A549 (cell line): ENCODE measurements around the gene LRRC14B. TPM values are rescaled to one million over a fixed set of nuclear protein-coding genes. Genes with fewer than 3 reads are reported as not detected.
"Not testable (repeated sequence)": the region's sequence is repeated elsewhere in the genome, so short reads cannot be mapped to it uniquely, and the experiment has no call there.

Experiments used
- ATAC-seq, 2 experiments: fragments of 200-7000 bp in 1 of 2; fragments of >200 bp in 1 of 2; cut with Nextera tagmentation in 1 of 2; cut with Tn5 transposase in 1 of 2; 3 replicates each; pipeline versions ENCODE4 v1.8.0 to v1.9.1; 2018 to 2020; ENCODE audit warnings: mild to moderate bottlenecking in 1 of 2, moderate library complexity in 1 of 2
- CTCF ChIA-PET: fragments of 300-600 bp; sonication (Branson Sonifier 250); formaldehyde crosslinking; extraction: SDS; loops from one replicate; lab custom pipeline; 2021; ENCODE audit warnings: antibody characterized with exemption, inconsistent platforms; lab: Yijun Ruan, JAX
- POLR2A ChIA-PET: fragments of 350-600 bp; formaldehyde crosslinking; extraction: SDS; loops from one replicate; lab custom pipeline; 2021; ENCODE audit warnings: antibody characterized with exemption, inconsistent platforms; lab: Yijun Ruan, JAX
- DNase-seq, 2 experiments: peaks; one replicate each; pipeline versions ENCODE4 v3.0.0 to v3.0.0-alpha.2; 2011 to 2016; ENCODE audit warnings: low read depth in 1 of 2, low spot score in 1 of 2
- FAIRE-seq: peaks from 2 replicates; lab custom pipeline; 2011; peaks lifted over from hg19 to GRCh38; lab: Jason Lieb, UNC
- H3K27ac ChIP-seq, 2 experiments: fragments of >200 bp; sonication (Bioruptor Twin); formaldehyde crosslinking; 3 replicates each; pipeline ENCODE4 v1.5.1; 2016 to 2017
- H3K4me1 ChIP-seq: fragments of >200 bp; sonication (Bioruptor Twin); formaldehyde crosslinking; 3 replicates; pipeline ENCODE4 v1.6.1; 2016
- H3K4me2 ChIP-seq: fragments of >200 bp; sonication (Bioruptor Twin); formaldehyde crosslinking; 3 replicates; pipeline ENCODE4 v1.6.1; 2016
- H3K4me3 ChIP-seq: fragments of >200 bp; sonication (Bioruptor Twin); formaldehyde crosslinking; 3 replicates; pipeline ENCODE4 v1.5.1; 2016
- H3K9me3 ChIP-seq: fragments of >200 bp; sonication (Bioruptor Twin); formaldehyde crosslinking; 3 replicates; pipeline ENCODE4 v1.6.1; 2016
- BHLHE40 ChIP-seq: IDR thresholded peaks from 2 replicates; pipeline ENCODE4 v1.6.1; 2012; ENCODE audit warnings: low read depth, low read length, inconsistent platforms
- CBX2 ChIP-seq: fragments of 200-600 bp; sonication (generic); IDR thresholded peaks from 2 replicates; pipeline ENCODE4 v1.6.1; 2016; ENCODE audit warnings: low read depth, mild to moderate bottlenecking, borderline replicate concordance
- CEBPB ChIP-seq, 2 experiments: fragments of >200 bp in 1 of 2; sonication (Bioruptor Twin) in 1 of 2; formaldehyde crosslinking in 1 of 2; IDR thresholded peaks; 2 replicates each; pipeline ENCODE4 v1.6.1; 2012 to 2016
- CHD4 ChIP-seq: fragments of 200-600 bp; sonication (generic); IDR thresholded peaks from 2 replicates; pipeline ENCODE4 v1.6.1; 2016; ENCODE audit warnings: antibody characterized with exemption, mild to moderate bottlenecking, borderline replicate concordance
- EHF ChIP-seq: fragments of 250-450 bp; sonication (Bioruptor Pico); IDR thresholded peaks from 2 replicates; pipeline ENCODE4 v1.5.0; 2020; ENCODE audit warnings: mild to moderate bottlenecking
- EP300 ChIP-seq, 2 experiments: fragments of >200 bp; sonication (Bioruptor Twin); formaldehyde crosslinking; IDR thresholded peaks; 2 replicates in 1 of 2; 3 replicates in 1 of 2; pipeline ENCODE4 v1.6.1; 2016 to 2017
- ESRRA ChIP-seq: fragments of 150-350 bp; IDR thresholded peaks from 2 replicates; pipeline ENCODE4 v1.6.1; 2014; ENCODE audit warnings: mild to moderate bottlenecking, low read length, borderline replicate concordance
- FOSB ChIP-seq: fragments of 250-450 bp; sonication (Bioruptor Pico); IDR thresholded peaks from 2 replicates; pipeline ENCODE4 v1.5.0; 2020; ENCODE audit warnings: mild to moderate bottlenecking, moderate library complexity
- FOXS1 ChIP-seq: fragments of 250-450 bp; sonication (Bioruptor Pico); IDR thresholded peaks from 2 replicates; pipeline ENCODE4 v1.5.0; 2020; ENCODE audit warnings: mild to moderate bottlenecking, moderate library complexity
- HDAC2 ChIP-seq: fragments of 200-600 bp; sonication (generic); IDR thresholded peaks from 2 replicates; pipeline ENCODE4 v1.6.1; 2016
- HES2 ChIP-seq: fragments of >200 bp; sonication (Bioruptor Twin); formaldehyde crosslinking; IDR thresholded peaks from 2 replicates; pipeline ENCODE4 v1.6.1; 2016
- HOXA7 ChIP-seq: fragments of 250-450 bp; sonication (Bioruptor Pico); IDR thresholded peaks from 2 replicates; pipeline ENCODE4 v1.5.0; 2020; ENCODE audit warnings: mild to moderate bottlenecking, moderate library complexity
- HOXB5 ChIP-seq: fragments of 250-450 bp; sonication (Bioruptor Pico); IDR thresholded peaks from 2 replicates; pipeline ENCODE4 v1.5.0; 2020; ENCODE audit warnings: mild to moderate bottlenecking, moderate library complexity
- JUN ChIP-seq, 2 experiments: fragments of >200 bp; sonication (Bioruptor Twin); formaldehyde crosslinking; IDR thresholded peaks; 2 replicates in 1 of 2; 3 replicates in 1 of 2; pipeline ENCODE4 v1.6.1; 2016 to 2017
- MAFK ChIP-seq: fragments of 450-650 bp; IDR thresholded peaks from 2 replicates; pipeline ENCODE4 v1.6.1; 2014; ENCODE audit not compliant: partially characterized antibody
- MAX ChIP-seq: IDR thresholded peaks from 2 replicates; pipeline ENCODE4 v1.6.1; 2012
- MAZ ChIP-seq: fragments of 150-350 bp; IDR thresholded peaks from 2 replicates; pipeline ENCODE4 v1.6.1; 2014; ENCODE audit warnings: antibody characterized with exemption, low read depth, low read length, borderline replicate concordance
- MYC ChIP-seq: IDR thresholded peaks from 2 replicates; pipeline ENCODE4 v1.6.1; 2012; ENCODE audit warnings: mild to moderate bottlenecking, inconsistent platforms, low read length, improper control_type of control experiment, borderline replicate concordance
- PBX3 ChIP-seq: IDR thresholded peaks from 2 replicates; pipeline ENCODE4 v1.6.1; 2012
- PHF8 ChIP-seq: fragments of 200-600 bp; sonication (generic); IDR thresholded peaks from 2 replicates; pipeline ENCODE4 v1.6.1; 2016; ENCODE audit warnings: low read depth, mild to moderate bottlenecking, antibody characterized with exemption, moderate library complexity, borderline replicate concordance
- RCOR1 ChIP-seq: fragments of 150-350 bp; IDR thresholded peaks from 2 replicates; pipeline ENCODE4 v1.6.1; 2014; ENCODE audit warnings: antibody characterized with exemption, low read length, low read depth
- RFX5 ChIP-seq: fragments of 450-650 bp; IDR thresholded peaks from 2 replicates; pipeline ENCODE4 v1.7.1; 2014; ENCODE audit warnings: antibody characterized with exemption, mild to moderate bottlenecking, moderate library complexity
- SREBF2 ChIP-seq: fragments of 450-650 bp; IDR thresholded peaks from 2 replicates; pipeline ENCODE4 v1.6.1; 2014; ENCODE audit warnings: mild to moderate bottlenecking, moderate library complexity
- TFCP2L1 ChIP-seq: fragments of 250-450 bp; sonication (Bioruptor Pico); IDR thresholded peaks from 2 replicates; pipeline ENCODE4 v1.5.0; 2021; ENCODE audit warnings: mild to moderate bottlenecking
- ZFP36 ChIP-seq: fragments of 450-650 bp; IDR thresholded peaks from 2 replicates; pipeline ENCODE4 v1.6.1; 2014; ENCODE audit warnings: borderline replicate concordance; ENCODE audit not compliant: partially characterized antibody
- WGBS: methylation state at CpG from one replicate; pipeline ENCODE4 v1.1.6; 2017; ENCODE audit errors: missing lambda C conversion rate; 5-methylcytosine and 5-hydroxymethylcytosine counted together
- polyA plus RNA-seq, 4 experiments: library from polyadenylated mRNA; depleted of rRNA in 3 of 4; stranded (reverse); fragments of >200 nt; fragmentation: RNase III in 1 of 4; extraction: RNeasy Plus Mini Kit Qiagen cat#74134 plus additional on column Dnase treatment in 1 of 4; gene quantifications; 2 replicates in 3 of 4; 3 replicates in 1 of 4; pipeline ENCODE4 v1.2.3, GENCODE V29; 2011 to 2017

The LRRC14B gene
- polyA plus RNA-seq, 2 of the 4 experiments (the other 2 are of a cell fraction) = not detected

DNA sequence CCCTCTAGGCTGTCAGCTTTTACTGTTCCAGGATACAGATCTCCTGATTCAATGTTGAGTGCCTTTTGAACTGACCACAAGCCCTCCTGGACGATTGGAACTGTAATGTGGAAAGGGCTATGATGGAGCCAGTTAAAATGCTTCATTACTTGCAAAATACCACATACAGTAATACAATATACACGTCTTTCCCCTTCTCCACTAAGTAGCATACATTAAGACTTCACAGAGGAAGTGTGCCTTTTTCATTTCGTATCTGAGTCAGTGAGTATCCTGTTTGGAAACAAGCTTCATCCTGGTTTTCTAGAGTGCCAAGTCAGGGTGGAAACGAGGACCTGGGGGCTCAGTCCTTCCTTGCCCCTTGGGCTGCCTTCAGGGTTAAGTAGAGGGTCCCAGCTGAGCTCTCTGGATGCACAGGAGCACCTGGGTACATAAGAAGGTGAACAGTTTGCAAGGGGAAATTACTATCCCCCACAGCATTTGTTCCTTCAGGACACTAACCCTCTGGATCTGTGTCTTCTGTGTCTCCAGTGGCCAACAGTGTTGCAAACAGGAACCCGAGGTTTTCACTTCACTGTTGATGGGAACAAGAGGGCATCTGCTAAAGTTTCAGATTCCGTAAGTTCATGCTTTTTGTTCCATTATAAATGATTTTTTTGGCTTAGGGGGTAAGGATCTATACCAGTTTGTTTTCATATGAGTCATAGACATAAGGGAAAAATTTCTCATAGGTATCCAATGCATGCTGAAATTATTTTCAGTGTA lies 31.8 kb downstream of the LRRC14B start:
- H3K4me1 ChIP-seq = peaks cover 14% of the 10 kb centered on the region
- H3K4me3 ChIP-seq, H3K9me3 ChIP-seq, POLR2A ChIA-PET, DNase-seq, H3K27ac ChIP-seq, ATAC-seq, FAIRE-seq, H3K4me2 ChIP-seq: not testable (repeated sequence)
- WGBS = 63% methylated on average over 6 of the region's 6 CpGs
- CTCF ChIA-PET = interaction anchor here (1.2 kb wide), 1 partner anchor 35 kb away, joined by 4 read pairs; no protein-coding TSS in a partner anchor

- H3K4me2 ChIP-seq = no peak overlapping the region
- H3K4me3 ChIP-seq = no peak overlapping the region
- H3K27ac ChIP-seq = no peak overlapping the region
- 96% methylated on average over 6 of the region's 6 CpGs for WGBS
- ATAC-seq (no peak), DNase-seq (no peak), FAIRE-seq (no peak)
- peaks cover 14% of the 10 kb centered on the region for H3K4me1 ChIP-seq
- no peak for TF ChIP-seq EHF (CRISPR knock-in tag)
- TF ChIP-seq ZFP36 = no peak
- TF ChIP-seq RCOR1 = no peak
- TF ChIP-seq MAX = no peak
- TF ChIP-seq SREBF2 = no peak
- no peak for TF ChIP-seq PBX3
- TF ChIP-seq HDAC2 = no peak
- no peak for TF ChIP-seq FOXS1 (CRISPR knock-in tag)
- TF ChIP-seq EP300 (IDR thresholded peaks at IDR 0.05) = no peak
- TF ChIP-seq JUN (IDR thresholded peaks at IDR 0.05) = no peak
- TF ChIP-seq HES2 = no peak
- no peak for TF ChIP-seq CBX2
- CTCF ChIA-PET = no interaction called here
- POLR2A ChIA-PET = no interaction called here
- H3K9me3 ChIP-seq = no peaks in the 10 kb centered on the region
These were observed 32.5 kb downstream of the LRRC14B start for GRCh38 chr5:223791-224190.

- H3K27ac ChIP-seq = no peak overlapping the region
- WGBS = 95% methylated on average over 14 of the region's 14 CpGs
- H3K4me2 ChIP-seq = no peak overlapping the region
- TF ChIP-seq TFCP2L1 (CRISPR knock-in tag) = no peak
- TF ChIP-seq MAFK = no peak
- TF ChIP-seq, all 56 proteins: peak for 0
- CTCF ChIA-PET = no interaction called here
- DNase-seq (no peak), ATAC-seq (no peak), FAIRE-seq (no peak)
- POLR2A ChIA-PET = no interaction called here
- Histone ChIP-seq H3K4me3 (no peak overlapping the region), H3K9me3 (no peaks in the 10 kb centered on the region), H3K4me1 (peaks cover 3% of the 10 kb centered on the region; the same call in 1 of the 3 replicates)
These were observed 34.0 kb downstream of the LRRC14B start for GRCh38 chr5:225334-225733.

- POLR2A ChIA-PET, H3K9me3 ChIP-seq, H3K4me2 ChIP-seq, FAIRE-seq, H3K4me1 ChIP-seq, ATAC-seq, DNase-seq, H3K4me3 ChIP-seq, H3K27ac ChIP-seq: not testable (repeated sequence)
- 99% methylated on average over 8 of the region's 17 CpGs for WGBS
- CTCF ChIA-PET = interaction anchor here (0.6 to 0.7 kb wide), 2 partner anchors 29 to 1138 kb away, joined by 3 read pairs; no protein-coding TSS in a partner anchor
These were observed 36.1 kb downstream of the LRRC14B start for GRCh38 chr5:227375-227774.

DNA sequence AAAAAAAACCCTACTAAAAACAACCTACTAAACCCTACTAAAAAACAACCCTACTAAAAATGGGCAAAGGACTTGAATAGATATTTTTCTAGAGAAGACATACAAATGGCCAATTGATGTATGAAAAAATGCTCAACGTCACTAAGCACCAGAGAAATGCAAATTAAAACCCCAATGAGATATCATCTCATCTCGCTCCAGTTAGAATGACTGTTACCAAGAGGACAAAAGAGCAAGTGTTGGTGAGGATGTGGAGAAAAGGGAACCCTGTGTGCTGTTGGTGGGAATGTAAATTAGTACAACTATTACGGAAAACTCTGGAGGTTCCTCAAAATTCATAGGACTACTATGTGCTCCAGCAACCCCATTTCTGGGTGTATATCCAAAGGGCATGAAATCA lies 37.6 kb downstream of the LRRC14B start:
- no peak for FAIRE-seq
- Histone ChIP-seq H3K9me3 (no peaks in the 10 kb centered on the region), H3K27ac (no peak overlapping the region), H3K4me2 (no peak overlapping the region), H3K4me3 (no peak overlapping the region), H3K4me1 (no peaks in the 10 kb centered on the region)
- TF ChIP-seq ESRRA = no peak
- no peak for TF ChIP-seq HOXA7 (CRISPR knock-in tag)
- no peak for TF ChIP-seq SREBF2
- no peak for TF ChIP-seq MAZ
- no peak for TF ChIP-seq MYC
- TF ChIP-seq FOSB (CRISPR knock-in tag) = no peak
- TF ChIP-seq PHF8 = no peak
- no peak for TF ChIP-seq EHF (CRISPR knock-in tag)
- no peak for TF ChIP-seq HOXB5
- no peak for TF ChIP-seq BHLHE40
- TF ChIP-seq RCOR1 = no peak
- TF ChIP-seq RFX5 = no peak
- TF ChIP-seq CEBPB (IDR thresholded peaks at IDR 0.05) = no peak
- TF ChIP-seq CHD4 = no peak
- ATAC-seq = no peak
- DNase-seq = no peak
- 94% methylated on average over 3 of the region's 3 CpGs for WGBS
- POLR2A ChIA-PET = no interaction called here
- CTCF ChIA-PET = interaction anchor here (1.0 kb wide), 1 partner anchor 84 kb away, joined by 3 read pairs; no protein-coding TSS in a partner anchor
